Panc1 (cell line): Measurements from ENCODE around the gene NMRK1. TPM values are rescaled to one million over a fixed set of nuclear protein-coding genes. Genes with fewer than 3 reads are reported as not detected.

Experiments
- ATAC-seq: fragments of 200-7000 bp; cut with Tn5 transposase; 2 replicates; pipeline ENCODE4 v1.9.1; 2020; ENCODE audit warnings: mild to moderate bottlenecking, moderate library complexity
- BruUV-seq: library from RNA; stranded (reverse); fragments of 400-500 nt; replicated peaks from 2 replicates; lab custom pipeline; 2021; lab: Mats Ljungman, UMichigan
- CTCF ChIA-PET: fragments of 300-600 bp; sonication (Branson Sonifier 250); formaldehyde crosslinking; loops from one replicate; lab custom pipeline; 2022; ENCODE audit warnings: antibody characterized with exemption; lab: Charles Lee
- POLR2A ChIA-PET: fragments of 300-600 bp; sonication (Branson Sonifier 250); formaldehyde crosslinking; loops from one replicate; lab custom pipeline; 2022; ENCODE audit warnings: antibody characterized with exemption; lab: Charles Lee
- DNase-seq: peaks from one replicate; pipeline ENCODE4 v3.0.0-alpha.2; 2010; ENCODE audit warnings: low read depth, low spot score
- H3K27ac ChIP-seq: 2 replicates; pipeline ENCODE4 v1.5.1; 2011; ENCODE audit warnings: mild to moderate bottlenecking, low read length, inconsistent platforms
- H3K27me3 ChIP-seq: fragments of 200-500 bp; sonication (Bioruptor generic); 2 replicates; pipeline ENCODE4 v1.6.0; 2014; ENCODE audit warnings: low read length, inconsistent platforms; ENCODE audit not compliant: control insufficient read depth, insufficient read depth
- H3K36me3 ChIP-seq: fragments of 200-500 bp; sonication (Bioruptor generic); 2 replicates; pipeline ENCODE4 v1.5.1; 2014; ENCODE audit warnings: inconsistent platforms, mild to moderate bottlenecking, low read length, moderate library complexity; ENCODE audit not compliant: control insufficient read depth, insufficient read depth
- H3K4me1 ChIP-seq: 2 replicates; pipeline ENCODE4 v1.5.1; 2011; ENCODE audit warnings: inconsistent platforms, mild to moderate bottlenecking, low read length, moderate library complexity; ENCODE audit not compliant: control insufficient read depth, insufficient read depth
- H3K4me3 ChIP-seq, 2 experiments: 2 replicates each; pipeline ENCODE4 v1.5.1; 2011 to 2012; ENCODE audit warnings: low read depth in 2 of 2, low read length in 2 of 2, mild to moderate bottlenecking in 2 of 2, inconsistent platforms in 1 of 2, moderate library complexity in 1 of 2
- H3K9me3 ChIP-seq: fragments of 200-500 bp; sonication (Bioruptor generic); 2 replicates; pipeline ENCODE4 v1.5.1; 2014; ENCODE audit warnings: low read depth, mild to moderate bottlenecking, inconsistent platforms, low read length, moderate library complexity; ENCODE audit not compliant: control insufficient read depth, insufficient read depth
- CTCF ChIP-seq: fragments of 450-650 bp; IDR thresholded peaks from 2 replicates; pipeline ENCODE4 v1.5.1; 2017; ENCODE audit warnings: mild to moderate bottlenecking
- POLR2AphosphoS5 ChIP-seq: IDR thresholded peaks from 2 replicates; pipeline ENCODE4 v1.6.1; 2012; ENCODE audit warnings: mild to moderate bottlenecking, low read depth, low read length, moderate library complexity
- SIN3A ChIP-seq: IDR thresholded peaks from 2 replicates; pipeline ENCODE4 v1.6.1; 2012; ENCODE audit warnings: low read depth, mild to moderate bottlenecking, low read length, moderate library complexity, borderline replicate concordance; ENCODE audit not compliant: insufficient read depth
- TCF7L2 ChIP-seq: IDR thresholded peaks from 2 replicates; pipeline ENCODE4 v1.6.1; 2011; ENCODE audit warnings: mild to moderate bottlenecking, low read depth, low read length, inconsistent platforms
- in situ Hi-C: cut with HindIII; loops from 2 replicates; pipeline ENCODE4 v1.10.0; 2016; ENCODE audit warnings: low sequenced_read_pairs, low pct_unique_long_range_greater_than_20kb
- intact Hi-C: fragments of 100-400 bp; cut with micrococcal nuclease; formaldehyde crosslinking; loops from one replicate; pipeline ENCODE4 v1.10.0; 2022; ENCODE audit not compliant: unreplicated experiment
- total RNA-seq: library from RNA; stranded (reverse); gene quantifications from one replicate; pipeline ENCODE4 v1.2.1, GENCODE V29; 2021; ENCODE audit not compliant: unreplicated experiment
- TF ChIP-seq, protein P1 (sequence below), 2 experiments: IDR thresholded peaks; 2 replicates each; pipeline ENCODE4 v1.6.1; 2011 to 2012; ENCODE audit warnings: low read depth in 2 of 2, control low read depth in 1 of 2, low read length in 1 of 2, mild to moderate bottlenecking in 1 of 2, moderate library complexity in 1 of 2; ENCODE audit not compliant: insufficient read depth in 1 of 2

Gene NMRK1
- total RNA-seq, 1 experiment from 2014 or later, result 16.0 TPM

DNA sequence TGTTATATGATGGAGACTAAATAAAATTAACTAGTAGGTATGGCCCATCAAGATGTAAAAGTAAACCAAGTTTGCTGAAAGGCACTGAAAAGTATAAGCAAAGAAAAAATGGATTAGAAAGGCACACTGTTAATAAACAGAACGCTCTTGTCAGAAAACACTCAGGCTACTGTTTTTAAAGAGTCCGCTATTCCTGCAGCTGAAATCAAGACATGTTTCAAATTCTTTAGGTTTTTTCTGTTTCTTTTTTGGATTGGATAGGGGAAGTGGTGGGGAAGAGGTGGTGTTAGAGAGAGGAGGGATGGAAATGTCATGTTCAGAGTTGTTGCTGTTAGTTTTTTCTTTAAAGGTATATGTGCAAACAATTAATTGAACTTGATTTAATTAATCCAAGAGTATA, 17.9 kb upstream of the NMRK1 start:
- Histone ChIP-seq H3K36me3 (no peaks in the 10 kb centered on the region), H3K27me3 (no peaks in the 10 kb centered on the region), H3K4me1 (no peaks in the 10 kb centered on the region), H3K4me3 (no peak overlapping the region), H3K27ac (no peak overlapping the region), H3K9me3 (no peaks in the 10 kb centered on the region)
- in situ Hi-C loops (no loop called here), intact Hi-C loops (no loop called here)
- CTCF ChIA-PET, result no interaction called here
- POLR2A ChIA-PET, result no interaction called here
- TF ChIP-seq POLR2AphosphoS5 (no peak), TCF7L2 (no peak), CTCF (no peak), SIN3A (no peak)
- TF ChIP-seq, protein P1, sequence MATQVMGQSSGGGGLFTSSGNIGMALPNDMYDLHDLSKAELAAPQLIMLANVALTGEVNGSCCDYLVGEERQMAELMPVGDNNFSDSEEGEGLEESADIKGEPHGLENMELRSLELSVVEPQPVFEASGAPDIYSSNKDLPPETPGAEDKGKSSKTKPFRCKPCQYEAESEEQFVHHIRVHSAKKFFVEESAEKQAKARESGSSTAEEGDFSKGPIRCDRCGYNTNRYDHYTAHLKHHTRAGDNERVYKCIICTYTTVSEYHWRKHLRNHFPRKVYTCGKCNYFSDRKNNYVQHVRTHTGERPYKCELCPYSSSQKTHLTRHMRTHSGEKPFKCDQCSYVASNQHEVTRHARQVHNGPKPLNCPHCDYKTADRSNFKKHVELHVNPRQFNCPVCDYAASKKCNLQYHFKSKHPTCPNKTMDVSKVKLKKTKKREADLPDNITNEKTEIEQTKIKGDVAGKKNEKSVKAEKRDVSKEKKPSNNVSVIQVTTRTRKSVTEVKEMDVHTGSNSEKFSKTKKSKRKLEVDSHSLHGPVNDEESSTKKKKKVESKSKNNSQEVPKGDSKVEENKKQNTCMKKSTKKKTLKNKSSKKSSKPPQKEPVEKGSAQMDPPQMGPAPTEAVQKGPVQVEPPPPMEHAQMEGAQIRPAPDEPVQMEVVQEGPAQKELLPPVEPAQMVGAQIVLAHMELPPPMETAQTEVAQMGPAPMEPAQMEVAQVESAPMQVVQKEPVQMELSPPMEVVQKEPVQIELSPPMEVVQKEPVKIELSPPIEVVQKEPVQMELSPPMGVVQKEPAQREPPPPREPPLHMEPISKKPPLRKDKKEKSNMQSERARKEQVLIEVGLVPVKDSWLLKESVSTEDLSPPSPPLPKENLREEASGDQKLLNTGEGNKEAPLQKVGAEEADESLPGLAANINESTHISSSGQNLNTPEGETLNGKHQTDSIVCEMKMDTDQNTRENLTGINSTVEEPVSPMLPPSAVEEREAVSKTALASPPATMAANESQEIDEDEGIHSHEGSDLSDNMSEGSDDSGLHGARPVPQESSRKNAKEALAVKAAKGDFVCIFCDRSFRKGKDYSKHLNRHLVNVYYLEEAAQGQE (IDR thresholded peaks at IDR 0.05; ENCODE audit: insufficient read depth in 1 of 2, low read depth in 2 of 2, low read length in 1 of 2), result no peak
- DNase-seq (no peak), ATAC-seq (no peak)
- no TSS peak for BruUV-seq

- BruUV-seq, result no TSS peak
- Histone ChIP-seq H3K27me3 (no peaks in the 10 kb centered on the region), H3K36me3 (no peaks in the 10 kb centered on the region), H3K4me1 (no peaks in the 10 kb centered on the region), H3K4me3 (no peak overlapping the region), H3K9me3 (no peaks in the 10 kb centered on the region), H3K27ac (no peak overlapping the region)
- in situ Hi-C loops, result no loop called here
- ChIA-PET CTCF (no interaction called here), POLR2A (no interaction called here)
- TF ChIP-seq POLR2AphosphoS5 (no peak), SIN3A (no peak), CTCF (no peak), TCF7L2 (no peak)
- TF ChIP-seq, protein P1 (IDR thresholded peaks at IDR 0.05; ENCODE audit: insufficient read depth in 1 of 2, low read depth in 2 of 2, low read length in 1 of 2), result no peak
- ATAC-seq, result no peak
- intact Hi-C loops, result no loop called here
- no peak for DNase-seq
Measured at GRCh38 chr9:75105019-75105540, 17.1 kb upstream of the NMRK1 start.
